ENCODE data around the gene C1orf232. TPM values are rescaled to one million over a fixed set of nuclear protein-coding genes. Genes with fewer than 3 reads are reported as not detected.

The C1orf232 gene
- total and polyA plus RNA-seq, 9 of the 15 experiments (the other 6 are each of a cell fraction or from before 2014, with no cell fraction given): not detected

GRCh38 chr1:26124418-26125331 lies 44.1 kb downstream of the C1orf232 start (continued):
- no peak for TF ChIP-seq BCLAF1 (IDR thresholded peaks at IDR 0.05; ENCODE audit: borderline replicate concordance in 1 of 2, control insufficient read depth in 1 of 2, low read depth in 2 of 2, low read length in 1 of 2)
- TF ChIP-seq ZBTB9 (CRISPR knock-in tag; IDR thresholded peaks at IDR 0.05): peak; percentile 65; the same call in 1 of the 2 replicates
- TF ChIP-seq ZBTB1 (CRISPR knock-in tag; IDR thresholded peaks at IDR 0.05; ENCODE audit: borderline replicate concordance, low read depth): no peak
- TF ChIP-seq C11orf30 (IDR thresholded peaks at IDR 0.05; ENCODE audit: low read depth): no peak
- no peak for TF ChIP-seq CCAR2 (IDR thresholded peaks at IDR 0.05; ENCODE audit: low read depth, low read length)
- TF ChIP-seq RAD51 (IDR thresholded peaks at IDR 0.05; ENCODE audit: borderline replicate concordance, low read depth): no peak
- TF ChIP-seq ZNF551 (CRISPR knock-in tag; IDR thresholded peaks at IDR 0.05): no peak
- no peak for TF ChIP-seq U2AF2 (optimal IDR thresholded peaks at IDR 0.05; ENCODE audit: low read depth, low read length)
- TF ChIP-seq THAP7 (CRISPR knock-in tag; IDR thresholded peaks at IDR 0.05): no peak
- no peak for TF ChIP-seq TCF3 (CRISPR knock-in tag; IDR thresholded peaks at IDR 0.05)
- TF ChIP-seq ZNF311 (CRISPR knock-in tag; IDR thresholded peaks at IDR 0.05): peak; percentile 90
- TF ChIP-seq MAFK (IDR thresholded peaks at IDR 0.05; ENCODE audit: low read length): no peak
- TF ChIP-seq ZNF740 (CRISPR knock-in tag; IDR thresholded peaks at IDR 0.05): no peak
- peak in 1 of 2 experiments; percentile 75; a peak in 2 of 4 replicates for TF ChIP-seq ZNF740 (tag; IDR thresholded peaks at IDR 0.05)
- no peak for TF ChIP-seq SMARCA5 (IDR thresholded peaks at IDR 0.05)
- TF ChIP-seq BCOR (IDR thresholded peaks at IDR 0.05): no peak
- TF ChIP-seq PKNOX1 (IDR thresholded peaks at IDR 0.05): peak; percentile 37
- TF ChIP-seq RFX5 (IDR thresholded peaks at IDR 0.05; ENCODE audit: low read depth, low read length): no peak
